ENCODE data around the gene WLS.
"Not testable (repeated sequence)": the region's sequence is repeated elsewhere in the genome, so short reads cannot be mapped to it uniquely, and the experiment has no call there.

WLS gene

GRCh38 chr1:68168545-68169171 is 63.7 kb downstream of the WLS start:
- DNase-seq (ENCODE audit: low spot score) (no peak), FAIRE-seq (no peak)

GRCh38 chr1:68167211-68167610 is 65.1 kb downstream of the WLS start:
- DNase-seq (ENCODE audit: low spot score): no peak
- FAIRE-seq: no peak

GRCh38 chr1:68166348-68166747 is 66.0 kb downstream of the WLS start:
- no peak for FAIRE-seq
- DNase-seq (ENCODE audit: low spot score): no peak

- FAIRE-seq (no peak), DNase-seq (ENCODE audit: low spot score) (no peak)
Measured at GRCh38 chr1:68165665-68166064, 66.7 kb downstream of the WLS start.

GRCh38 chr1:68164918-68165317 is 67.4 kb downstream of the WLS start:
- DNase-seq (ENCODE audit: low spot score) (no peak), FAIRE-seq (no peak)

- DNase-seq (ENCODE audit: low spot score) (no peak), FAIRE-seq (no peak)
Measured at GRCh38 chr1:68163220-68163619, 69.1 kb downstream of the WLS start.

- FAIRE-seq (no peak), DNase-seq (ENCODE audit: low spot score) (no peak)
Measured at GRCh38 chr1:68162761-68163160, 69.6 kb downstream of the WLS start.

GRCh38 chr1:68161672-68162071 is 70.7 kb downstream of the WLS start:
- FAIRE-seq; DNase-seq (ENCODE audit: low spot score): not testable (repeated sequence)

GRCh38 chr1:68160935-68161334 is 71.4 kb downstream of the WLS start:
- not testable (repeated sequence) for FAIRE-seq; DNase-seq (ENCODE audit: low spot score)

GRCh38 chr1:68160021-68160420 is 72.3 kb downstream of the WLS start:
- FAIRE-seq: no peak
- no peak for DNase-seq (ENCODE audit: low spot score)

- DNase-seq (ENCODE audit: low spot score) (no peak), FAIRE-seq (no peak)
Measured at GRCh38 chr1:68158837-68159236, 73.5 kb downstream of the WLS start.

- DNase-seq (ENCODE audit: low spot score) (no peak), FAIRE-seq (no peak)
Measured at GRCh38 chr1:68157416-68157815, 74.9 kb downstream of the WLS start.

GRCh38 chr1:68151690-68152089 is 80.6 kb downstream of the WLS start:
- FAIRE-seq (no peak), DNase-seq (ENCODE audit: low spot score) (no peak)

GRCh38 chr1:68149907-68150306 is 82.4 kb downstream of the WLS start:
- no peak for DNase-seq (ENCODE audit: low spot score)
- FAIRE-seq: no peak

- no peak for FAIRE-seq
- DNase-seq (ENCODE audit: low spot score): no peak
Measured at GRCh38 chr1:68149110-68149798, 83.1 kb downstream of the WLS start.

- no peak for FAIRE-seq
- DNase-seq (ENCODE audit: low spot score): no peak
Measured at GRCh38 chr1:68148631-68149030, 83.7 kb downstream of the WLS start.

- no peak for FAIRE-seq
- no peak for DNase-seq (ENCODE audit: low spot score)
Measured at GRCh38 chr1:68147534-68148171, 84.7 kb downstream of the WLS start.

GRCh38 chr1:68145418-68146126 is 86.8 kb downstream of the WLS start:
- DNase-seq (ENCODE audit: low spot score): no peak
- no peak for FAIRE-seq

- FAIRE-seq (no peak), DNase-seq (ENCODE audit: low spot score) (no peak)
Measured at GRCh38 chr1:68144856-68145255, 87.5 kb downstream of the WLS start.

- FAIRE-seq (no peak), DNase-seq (ENCODE audit: low spot score) (no peak)
Measured at GRCh38 chr1:68143633-68144032, 88.7 kb downstream of the WLS start.

- FAIRE-seq (no peak), DNase-seq (ENCODE audit: low spot score) (no peak)
Measured at GRCh38 chr1:68142461-68142860, 89.9 kb downstream of the WLS start.

GRCh38 chr1:68142036-68142435 is 90.3 kb downstream of the WLS start:
- FAIRE-seq (peak; percentile 35), DNase-seq (ENCODE audit: low spot score) (peak; percentile 52)
